K562 (cell line): ENCODE results near the gene CENPT. TPM values are rescaled to one million over a fixed set of nuclear protein-coding genes. Genes with fewer than 3 reads are reported as not detected.
A peak's percentile ranks its signal among the peaks of the same experiment; 100 is the strongest.

Source experiments
- BCL6 ChIP-seq: fragments of 250-450 bp; sonication (Bioruptor Pico); IDR thresholded peaks from 2 replicates; pipeline ENCODE4 v1.4.0; 2020
- E4F1 ChIP-seq: fragments of 250-450 bp; sonication (Bioruptor Pico); IDR thresholded peaks from 2 replicates; pipeline ENCODE4 v1.5.0; 2021; ENCODE audit warnings: mild to moderate bottlenecking, borderline replicate concordance
- IFI16 ChIP-seq: fragments of 250-450 bp; sonication (Bioruptor Pico); IDR thresholded peaks from 2 replicates; pipeline ENCODE4 v2.1.2; 2022; ENCODE audit warnings: mild to moderate bottlenecking, inconsistent platforms
- LEF1 ChIP-seq: fragments of 450-650 bp; IDR thresholded peaks from 2 replicates; pipeline ENCODE4 v1.6.1; 2016; ENCODE audit warnings: mild to moderate bottlenecking
- MECOM ChIP-seq: fragments of 250-450 bp; sonication (Bioruptor Pico); IDR thresholded peaks from 2 replicates; pipeline ENCODE4 v1.8.0; 2022; ENCODE audit warnings: inconsistent platforms
- MIER1 ChIP-seq: fragments of 450-650 bp; IDR thresholded peaks from 2 replicates; pipeline ENCODE4 v1.6.1; 2016; ENCODE audit warnings: antibody characterized with exemption, mild to moderate bottlenecking, low read depth
- PTTG1 ChIP-seq: fragments of 450-650 bp; IDR thresholded peaks from 2 replicates; pipeline ENCODE4 v1.6.1; 2016; ENCODE audit warnings: low read depth, mild to moderate bottlenecking, missing genetic modification characterization, missing compliant biosample characterization
- RFX1 ChIP-seq: fragments of 450-650 bp; IDR thresholded peaks from 2 replicates; pipeline ENCODE4 v1.6.1; 2016; ENCODE audit warnings: mild to moderate bottlenecking, moderate library complexity
- SMAD3 ChIP-seq: fragments of 450-650 bp; formaldehyde crosslinking; conservative IDR thresholded peaks from 2 replicates; pipeline ENCODE4 v1.4.0; 2020; ENCODE audit warnings: mild to moderate bottlenecking
- SMC3 ChIP-seq: conservative IDR thresholded peaks from 2 replicates; pipeline ENCODE4 v1.6.1; 2011; ENCODE audit warnings: low read depth, low read length, improper control_type of control experiment; ENCODE audit not compliant: insufficient read depth
- TAF1 ChIP-seq: IDR thresholded peaks from 2 replicates; pipeline ENCODE4 v1.6.1; 2011; ENCODE audit warnings: mild to moderate bottlenecking, low read length, moderate library complexity; ENCODE audit not compliant: insufficient read depth, control insufficient read depth, severe bottlenecking; ENCODE audit errors: extremely low read depth
- TAL1 ChIP-seq: fragments of 450-650 bp; IDR thresholded peaks from 2 replicates; pipeline ENCODE4 v1.6.1; 2016; ENCODE audit warnings: mild to moderate bottlenecking
- TEAD2 ChIP-seq: fragments of 450-650 bp; IDR thresholded peaks from 2 replicates; pipeline ENCODE4 v1.6.1; 2016; ENCODE audit warnings: missing genetic modification characterization, control low read depth, missing compliant biosample characterization
- ZBTB7A ChIP-seq: IDR thresholded peaks from 2 replicates; pipeline ENCODE4 v1.6.1; 2011; ENCODE audit warnings: low read depth, mild to moderate bottlenecking, low read length, moderate library complexity, borderline replicate concordance; ENCODE audit not compliant: control insufficient read depth
- ZNF175 ChIP-seq: fragments of 200-800 bp; sonication (Bioruptor generic); IDR thresholded peaks from 2 replicates; pipeline ENCODE4 v1.6.1; 2016; ENCODE audit warnings: low read depth, mild to moderate bottlenecking, missing genetic modification characterization, missing compliant biosample characterization
- ZNF282 ChIP-seq: sonication (generic); formaldehyde crosslinking; IDR thresholded peaks from 2 replicates; pipeline ENCODE4 v1.8.1; 2023; ENCODE audit warnings: missing genetic modification reagents
- ZNF408 ChIP-seq: fragments of 250-450 bp; sonication (Bioruptor Pico); IDR thresholded peaks from 2 replicates; pipeline ENCODE4 v1.4.0; 2020; ENCODE audit warnings: low read depth, mild to moderate bottlenecking, moderate library complexity
- ZNF507 ChIP-seq: conservative IDR thresholded peaks from 2 replicates; pipeline ENCODE4 v1.6.1; 2017; ENCODE audit warnings: missing genetic modification characterization, missing compliant biosample characterization
- ZNF586 ChIP-seq: fragments of 450-650 bp; formaldehyde crosslinking; conservative IDR thresholded peaks from 2 replicates; pipeline ENCODE4 v1.4.0; 2020; ENCODE audit warnings: mild to moderate bottlenecking, moderate library complexity
- ZNF592 ChIP-seq: fragments of 450-650 bp; IDR thresholded peaks from 2 replicates; pipeline ENCODE4 v1.6.1; 2017; ENCODE audit warnings: antibody characterized with exemption, mild to moderate bottlenecking
- ZZZ3 ChIP-seq: fragments of 450-650 bp; IDR thresholded peaks from 2 replicates; pipeline ENCODE4 v1.6.1; 2016; ENCODE audit warnings: antibody characterized with exemption, mild to moderate bottlenecking, moderate library complexity
- polyA plus RNA-seq, 8 experiments: library from polyadenylated mRNA; depleted of rRNA in 4 of 8; stranded (reverse) in 5 of 8; unstranded in 3 of 8; fragments of >200 nt; fragmentation: Nextera tagmentation in 2 of 8; fragmentation: Illumina TruSeq in 1 of 8; extraction: Ambion mirVana in 2 of 8; extraction: Trizol in 1 of 8; gene quantifications; 2 replicates each; pipeline versions ENCODE4 v1.2.1 to v1.2.3, GENCODE V29; 2011 to 2014; ENCODE audit warnings: inconsistent platforms in 1 of 8, missing spikeins in 1 of 8
- total RNA-seq, 7 experiments: library from RNA; depleted of rRNA in 6 of 7; stranded (reverse); fragments of >200 nt in 6 of 7; fragmentation: Illumina TruSeq in 2 of 7; extraction: Trizol in 2 of 7; gene quantifications; 2 replicates each; pipeline versions ENCODE4 v1.2.1 to v1.2.3, GENCODE V29; 2011 to 2021; ENCODE audit warnings: low replicate concordance in 1 of 7
- TF ChIP-seq, protein P1 (sequence below): sonication (generic); formaldehyde crosslinking; IDR thresholded peaks from 2 replicates; pipeline ENCODE4 v1.8.0; 2022; ENCODE audit warnings: missing genetic modification reagents, mild to moderate bottlenecking, moderate library complexity, borderline replicate concordance

The CENPT gene
- total and polyA plus RNA-seq, 9 of the 15 experiments (the other 6 are each of a cell fraction or from before 2014, with no cell fraction given) = 3.6 to 94.2 (median 44.1) TPM

DNA sequence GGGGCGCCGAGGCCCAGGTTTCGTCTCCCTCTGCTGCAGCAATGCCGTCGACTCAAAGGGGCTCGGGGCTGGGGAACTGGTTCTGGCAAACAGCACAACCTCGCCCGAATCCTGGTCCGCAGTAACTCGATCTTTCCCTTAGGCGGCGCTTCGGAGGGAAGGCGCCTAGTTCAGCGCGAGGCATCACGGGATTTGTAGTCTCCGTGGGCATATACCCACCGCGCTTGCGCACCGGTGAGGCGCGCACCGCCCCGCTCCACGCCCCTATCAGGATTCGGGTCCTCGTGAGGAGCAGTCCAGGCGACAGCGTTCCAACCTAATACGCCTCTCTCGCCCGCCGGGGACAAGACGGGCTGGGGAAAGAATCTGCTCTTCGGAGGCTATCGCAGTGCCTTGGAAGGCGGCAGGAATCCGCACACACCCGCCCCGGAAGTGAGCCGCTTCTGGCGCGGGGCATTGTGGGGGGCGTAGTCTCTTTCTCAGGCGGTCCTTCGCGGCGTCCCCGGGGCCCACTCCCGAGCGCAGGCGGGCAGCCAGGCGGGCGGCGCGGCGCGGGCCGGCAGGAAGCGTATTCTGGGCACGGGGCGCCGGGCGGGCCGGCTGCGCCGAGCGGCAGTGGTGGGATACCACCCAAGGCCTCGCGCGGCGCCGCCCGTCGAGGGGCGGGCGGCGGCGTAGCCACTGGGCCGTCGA, 5.5 kb downstream of the CENPT start, which contains the start of gene THAP11 (continued):
- TF ChIP-seq ZNF408 (CRISPR knock-in tag) = no peak
- no peak for TF ChIP-seq MIER1
- peak; percentile 77 for TF ChIP-seq ZNF592
- no peak for TF ChIP-seq IFI16
- no peak for TF ChIP-seq BCL6 (CRISPR knock-in tag)
- TF ChIP-seq ZZZ3 = no peak
- TF ChIP-seq SMC3 = no peak; the same call in 1 of the 2 replicates
- no peak for TF ChIP-seq LEF1
- peak; percentile 84 for TF ChIP-seq TAF1
- TF ChIP-seq ZNF282 = no peak
- 0 out of 2 replicates have a peak, but pooled peaks have one; percentile 24 for TF ChIP-seq ZNF175 (CRISPR knock-in tag)
- TF ChIP-seq E4F1 = no peak
- TF ChIP-seq, protein P1, sequence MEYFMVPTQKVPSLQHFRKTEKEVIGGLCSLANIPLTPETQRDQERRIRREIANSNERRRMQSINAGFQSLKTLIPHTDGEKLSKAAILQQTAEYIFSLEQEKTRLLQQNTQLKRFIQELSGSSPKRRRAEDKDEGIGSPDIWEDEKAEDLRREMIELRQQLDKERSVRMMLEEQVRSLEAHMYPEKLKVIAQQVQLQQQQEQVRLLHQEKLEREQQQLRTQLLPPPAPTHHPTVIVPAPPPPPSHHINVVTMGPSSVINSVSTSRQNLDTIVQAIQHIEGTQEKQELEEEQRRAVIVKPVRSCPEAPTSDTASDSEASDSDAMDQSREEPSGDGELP (CRISPR knock-in tag) = peak; percentile 77; the same call in 1 of the 2 replicates
- TF ChIP-seq ZNF586 (CRISPR knock-in tag) = no peak
- no peak for TF ChIP-seq MECOM (CRISPR knock-in tag)
- no peak for TF ChIP-seq TAL1
- TF ChIP-seq ZNF507 (tag) = no peak
- TF ChIP-seq TEAD2 (tag) = no peak
- peak; percentile 73; the same call in 1 of the 2 replicates for TF ChIP-seq ZBTB7A
- TF ChIP-seq SMAD3 = no peak
- TF ChIP-seq PTTG1 (tag) = no peak
- no peak for TF ChIP-seq RFX1
